Measurements from ENCODE around the gene POLR2E.
A peak's percentile ranks its signal among the peaks of the same experiment; 100 is the strongest.

Gene POLR2E

DNA sequence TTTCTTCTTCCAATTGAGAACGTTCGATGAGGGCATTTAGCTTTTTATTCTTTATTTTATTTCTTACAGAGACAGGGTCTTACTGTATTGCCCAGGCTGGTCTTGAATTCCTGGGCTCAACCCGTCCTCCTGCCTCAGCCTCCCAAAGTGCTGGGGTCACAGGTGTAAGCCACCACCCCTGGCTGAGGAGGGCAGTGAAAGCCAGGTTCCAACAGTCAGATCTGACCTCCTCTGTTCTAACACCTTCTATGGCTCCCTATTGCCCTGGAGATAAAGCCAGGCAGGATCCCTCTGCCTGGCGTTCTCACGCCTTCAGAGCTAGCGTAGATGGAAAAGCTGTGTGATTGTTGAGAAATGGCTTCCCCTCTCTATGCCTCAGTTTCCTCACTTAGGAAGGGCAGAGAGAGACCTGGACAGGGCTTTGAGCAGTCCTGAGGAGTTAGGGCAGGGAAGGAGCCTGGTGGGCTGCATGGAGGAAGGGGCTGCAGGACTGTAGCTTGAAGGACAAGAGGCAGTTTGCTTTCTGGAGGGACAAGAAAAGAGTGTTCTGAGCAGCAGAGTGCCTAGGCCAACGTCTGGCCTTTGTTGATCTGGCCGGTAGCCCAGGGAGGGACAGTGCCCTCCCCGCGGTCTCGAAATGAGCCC, 22.7 kb downstream of the POLR2E start:
- H3K4me3 ChIP-seq (ENCODE audit: low read depth, low read length) = no peak overlapping the region
- TF ChIP-seq, protein P1, sequence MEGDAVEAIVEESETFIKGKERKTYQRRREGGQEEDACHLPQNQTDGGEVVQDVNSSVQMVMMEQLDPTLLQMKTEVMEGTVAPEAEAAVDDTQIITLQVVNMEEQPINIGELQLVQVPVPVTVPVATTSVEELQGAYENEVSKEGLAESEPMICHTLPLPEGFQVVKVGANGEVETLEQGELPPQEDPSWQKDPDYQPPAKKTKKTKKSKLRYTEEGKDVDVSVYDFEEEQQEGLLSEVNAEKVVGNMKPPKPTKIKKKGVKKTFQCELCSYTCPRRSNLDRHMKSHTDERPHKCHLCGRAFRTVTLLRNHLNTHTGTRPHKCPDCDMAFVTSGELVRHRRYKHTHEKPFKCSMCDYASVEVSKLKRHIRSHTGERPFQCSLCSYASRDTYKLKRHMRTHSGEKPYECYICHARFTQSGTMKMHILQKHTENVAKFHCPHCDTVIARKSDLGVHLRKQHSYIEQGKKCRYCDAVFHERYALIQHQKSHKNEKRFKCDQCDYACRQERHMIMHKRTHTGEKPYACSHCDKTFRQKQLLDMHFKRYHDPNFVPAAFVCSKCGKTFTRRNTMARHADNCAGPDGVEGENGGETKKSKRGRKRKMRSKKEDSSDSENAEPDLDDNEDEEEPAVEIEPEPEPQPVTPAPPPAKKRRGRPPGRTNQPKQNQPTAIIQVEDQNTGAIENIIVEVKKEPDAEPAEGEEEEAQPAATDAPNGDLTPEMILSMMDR (IDR thresholded peaks at IDR 0.05; ENCODE audit: low read depth, low read length) = no peak

DNA sequence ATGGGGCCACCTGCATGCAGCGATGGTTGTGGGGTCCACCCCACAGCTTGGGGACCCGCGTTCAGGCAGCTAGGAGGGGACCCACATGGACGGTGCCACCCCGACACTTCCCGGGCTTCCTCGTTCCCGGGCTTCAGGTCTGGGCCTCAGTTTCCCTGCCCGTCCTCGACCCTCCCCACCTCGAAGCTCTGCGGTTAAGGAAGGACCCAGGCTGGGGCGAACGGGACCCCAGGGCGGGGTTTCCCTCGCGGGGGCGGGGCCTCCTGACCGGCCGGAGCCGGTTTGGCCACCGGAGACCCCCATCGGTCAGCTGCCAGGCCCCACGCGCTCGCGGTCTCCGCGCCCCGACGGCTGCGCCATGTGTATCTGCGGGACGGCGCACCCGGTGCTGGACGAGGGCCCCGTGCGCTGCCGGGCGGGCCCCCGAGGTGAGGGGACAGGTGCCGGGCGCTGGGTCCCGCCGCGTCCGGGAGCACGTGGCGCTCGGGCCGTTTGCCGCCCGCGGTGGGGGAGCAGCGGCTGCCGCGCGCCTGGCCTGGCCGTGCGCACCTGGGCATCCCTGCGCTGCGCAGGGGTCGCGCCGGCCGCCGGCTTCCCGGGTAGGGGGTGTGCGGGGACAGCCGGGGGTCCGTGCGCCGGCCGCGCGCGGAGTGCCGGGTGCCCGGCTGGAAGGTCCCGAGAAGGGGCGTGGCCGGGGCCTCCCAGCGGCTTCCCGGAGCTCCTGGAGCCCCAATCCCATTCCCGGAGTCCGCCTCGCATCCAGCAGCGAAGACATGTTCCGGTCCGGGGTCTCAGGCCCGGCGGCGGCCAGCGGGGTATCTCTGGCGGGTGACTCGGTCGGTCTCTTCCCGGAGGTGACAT, 24.0 kb downstream of the POLR2E start:
- no peak overlapping the region for H3K4me3 ChIP-seq (ENCODE audit: low read depth, low read length)
- TF ChIP-seq, protein P1 (IDR thresholded peaks at IDR 0.05; ENCODE audit: low read depth, low read length) = no peak

DNA sequence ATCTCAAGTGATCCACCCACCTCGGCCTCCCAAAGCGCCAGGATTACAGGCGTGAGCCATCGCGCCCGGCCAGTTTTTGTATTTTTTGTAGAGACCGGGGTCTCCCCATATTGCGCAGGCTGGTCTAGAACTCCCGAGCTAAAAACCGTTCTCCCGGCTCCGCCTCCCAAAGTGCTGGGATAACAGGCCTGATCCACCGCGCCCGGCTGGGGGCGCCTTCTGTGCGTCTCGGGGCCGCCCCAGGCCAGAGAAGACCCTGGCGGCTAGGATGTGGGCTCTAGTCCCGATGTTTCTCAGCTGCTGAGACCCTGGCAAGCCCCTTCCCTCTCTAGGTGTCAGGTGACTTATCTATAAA, 24.6 kb downstream of the POLR2E start:
- no peak overlapping the region for H3K4me3 ChIP-seq (ENCODE audit: low read depth, low read length)
- TF ChIP-seq, protein P1 (IDR thresholded peaks at IDR 0.05; ENCODE audit: low read depth, low read length) = no peak

DNA sequence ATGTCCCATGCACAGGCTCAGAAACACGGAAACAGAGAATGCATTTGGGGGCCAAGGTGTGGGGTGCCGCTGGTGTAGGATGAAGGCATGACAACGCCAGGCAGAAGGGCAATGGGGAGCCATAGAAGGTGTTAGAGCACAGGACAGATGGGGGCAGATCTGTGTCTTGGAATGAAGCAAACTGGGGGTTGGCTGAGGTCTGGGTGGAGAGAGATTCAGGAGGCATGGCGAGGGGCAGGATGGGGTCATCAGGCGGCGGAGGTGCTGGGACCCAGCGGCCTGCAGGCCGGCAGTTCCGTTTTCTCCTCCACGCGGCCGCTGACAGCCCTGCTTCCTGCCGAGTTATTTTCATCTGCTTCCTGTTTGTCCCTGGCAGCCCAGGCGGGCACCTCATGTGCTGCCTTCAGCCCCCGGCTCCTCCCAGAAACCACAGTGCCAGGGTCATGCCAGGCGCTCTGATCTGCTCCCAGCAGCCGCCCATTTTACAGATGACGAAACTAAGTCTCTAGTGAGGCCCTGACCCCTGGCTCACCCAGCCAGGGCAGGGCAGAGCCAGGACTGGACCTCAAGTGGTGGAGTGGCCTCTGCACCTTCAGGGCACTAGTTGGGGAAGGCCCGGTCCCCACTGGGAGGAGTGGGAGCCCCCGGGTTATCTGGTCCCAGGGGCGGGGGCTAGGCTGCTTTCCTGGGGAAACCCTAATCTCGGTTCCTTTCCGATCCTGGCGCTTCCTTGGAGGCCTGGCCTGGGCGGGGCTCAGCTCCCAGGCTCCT, 26.0 kb downstream of the POLR2E start:
- TF ChIP-seq, protein P1 (IDR thresholded peaks at IDR 0.05; ENCODE audit: low read depth, low read length) = no peak
- no peak overlapping the region for H3K4me3 ChIP-seq (ENCODE audit: low read depth, low read length)

- no peak overlapping the region for H3K4me3 ChIP-seq (ENCODE audit: low read depth, low read length)
- TF ChIP-seq, protein P1 (IDR thresholded peaks at IDR 0.05; ENCODE audit: low read depth, low read length) = no peak
Measured at GRCh38 chr19:1068009-1069001, 26.9 kb downstream of the POLR2E start.

DNA sequence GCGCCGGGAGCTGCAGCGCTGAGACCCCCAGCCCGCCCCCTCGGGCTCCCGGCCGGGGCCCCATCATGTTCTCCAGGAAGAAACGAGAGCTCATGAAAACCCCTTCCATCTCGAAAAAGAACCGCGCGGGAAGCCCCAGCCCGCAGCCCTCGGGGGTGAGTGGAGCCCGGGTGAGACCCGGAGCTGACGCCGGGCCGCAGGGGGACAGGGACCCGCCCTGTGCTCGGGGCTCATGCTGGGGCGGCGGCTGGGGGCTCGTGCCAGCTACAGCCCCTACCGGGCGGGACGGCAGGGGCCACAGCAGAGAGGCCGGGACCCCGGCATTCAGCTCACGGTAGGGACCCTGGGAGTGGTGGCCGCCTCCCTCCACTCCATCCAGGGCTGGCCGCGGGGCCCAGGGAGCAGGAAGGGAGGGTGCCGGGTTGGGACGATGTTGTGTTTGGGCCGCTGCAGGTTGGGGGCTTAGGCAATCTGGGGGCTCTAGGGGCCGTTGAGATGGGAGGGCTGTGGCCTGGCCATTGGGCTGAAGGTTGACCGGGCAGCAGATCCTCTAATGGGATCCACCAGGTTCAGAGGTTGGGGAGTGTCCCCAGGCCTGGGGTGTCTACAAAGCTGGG, 27.7 kb downstream of the POLR2E start:
- TF ChIP-seq, protein P1 (IDR thresholded peaks at IDR 0.05; ENCODE audit: low read depth, low read length) = no peak
- H3K4me3 ChIP-seq (ENCODE audit: low read depth, low read length) = peak overlapping the region; percentile 40
